Measurements from ENCODE around the gene RNASE12.

Gene RNASE12

DNA sequence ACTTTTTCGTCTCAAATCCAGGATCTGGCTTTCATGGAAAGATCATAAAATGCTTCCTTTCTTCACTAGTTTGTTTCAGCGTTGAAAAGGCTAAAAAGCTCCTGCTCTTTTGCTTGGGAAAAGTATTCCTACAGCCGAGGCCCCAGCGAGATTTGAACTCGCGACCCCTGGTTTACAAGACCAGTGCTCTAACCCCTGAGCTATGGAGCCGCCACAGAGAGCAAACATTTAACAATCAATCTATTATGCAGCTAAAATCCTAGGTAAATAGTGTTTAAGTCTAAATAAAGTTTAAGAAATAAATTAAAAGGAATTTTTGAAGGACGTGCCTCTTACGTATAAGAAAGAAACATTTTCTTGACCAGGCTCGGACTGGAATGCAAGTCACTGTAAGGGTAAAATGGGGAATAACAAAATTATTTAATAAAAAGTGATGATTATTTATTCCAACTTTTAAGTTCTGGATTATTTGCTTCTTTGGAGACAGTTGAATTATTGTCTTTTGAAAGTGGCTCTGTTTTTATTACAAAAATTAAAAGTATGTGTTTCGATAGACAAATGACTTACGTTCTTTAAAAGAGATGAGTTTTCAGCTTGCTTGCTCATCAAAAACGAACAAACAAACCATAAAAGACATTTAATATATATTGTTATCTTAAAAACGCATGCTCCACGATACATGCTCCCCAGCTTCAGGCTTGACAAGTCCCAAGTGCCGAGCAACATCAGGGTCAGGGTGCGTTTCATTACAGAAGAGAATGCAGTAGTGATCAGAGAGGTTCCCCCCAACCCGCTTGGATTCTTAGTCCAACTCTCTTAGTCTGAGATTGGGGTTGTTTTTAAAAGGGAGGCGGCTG, 40.1 kb upstream of the RNASE12 start (continued):
- peak; percentile 30; the same call in 1 of the 2 replicates for TF ChIP-seq ZBTB44 (tag by site-specific recombination; IDR thresholded peaks at IDR 0.05)
- 0 out of 2 replicates have a peak, but pooled peaks have one; percentile 27 for TF ChIP-seq SALL2 (tag by site-specific recombination; IDR thresholded peaks at IDR 0.05; ENCODE audit: borderline replicate concordance)
- no peak for TF ChIP-seq GLIS1 (tag by site-specific recombination; IDR thresholded peaks at IDR 0.05)

DNA sequence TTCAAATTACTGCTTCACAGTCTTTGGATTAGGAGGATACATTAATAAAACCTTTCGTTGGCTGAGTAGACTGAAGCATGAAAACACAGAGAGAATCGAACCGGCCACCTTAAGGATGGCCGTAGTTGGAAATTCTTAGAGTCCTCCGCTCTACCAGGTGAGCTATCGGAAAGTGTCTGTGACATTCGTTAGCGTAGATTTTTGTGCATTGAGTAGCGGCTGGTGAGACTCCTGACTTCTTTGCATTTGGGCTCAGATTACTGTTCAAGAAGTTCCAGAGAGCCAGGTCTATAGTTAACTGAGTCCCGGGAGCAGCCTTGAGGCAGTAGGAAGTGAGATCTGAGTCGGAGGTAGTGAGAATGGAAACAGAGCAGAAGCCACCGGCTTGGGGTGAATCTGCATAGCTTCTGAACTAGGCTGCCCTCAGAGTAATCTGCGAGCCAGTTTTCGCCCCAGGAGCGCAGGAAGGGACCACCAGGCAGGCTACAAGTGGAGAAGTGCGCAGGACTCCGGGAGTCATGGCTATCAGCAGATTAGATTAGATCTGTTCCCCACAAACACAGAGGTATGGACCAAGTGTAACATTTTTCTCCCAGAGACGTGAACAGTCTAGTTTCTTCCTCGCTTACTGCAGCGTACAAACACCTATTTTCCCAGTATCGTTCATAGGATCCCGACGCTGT, 39.3 kb upstream of the RNASE12 start:
- ChIA-PET CTCF (interaction anchor here (0.7 to 2.7 kb wide), 6 partner anchors 17 to 229 kb away, joined by 3 to 22 read pairs (median 3); no protein-coding TSS in a partner anchor), POLR2A (interaction anchor here (0.8 to 3.3 kb wide), 4 partner anchors 17 to 287 kb away, joined by 3 to 40 read pairs (median 7); partner anchors contain the start of genes PARP2 and RNASE4)
- Histone ChIP-seq H3K36me3 (ENCODE audit: control insufficient read depth in 2 of 2, insufficient read depth in 1 of 2, low read length in 2 of 2) (no peaks in the 10 kb centered on the region), H3K4me1 (ENCODE audit: control insufficient read depth, insufficient read depth, low read length) (no peaks in the 10 kb centered on the region), H3K27ac (ENCODE audit: extremely low read depth, low read depth, low read length) (peak overlapping the region; percentile 44), H3K9me3 (ENCODE audit: control insufficient read depth, insufficient read depth, low read depth, low read length) (no peaks in the 10 kb centered on the region), H3K4me3 (ENCODE audit: low read depth, low read length) (peak overlapping the region; percentile 65)
- TF ChIP-seq KLF17 (tag by site-specific recombination; IDR thresholded peaks at IDR 0.05) (no peak), MEIS1 (CRISPR knock-in tag; IDR thresholded peaks at IDR 0.05; ENCODE audit: borderline replicate concordance) (no peak), SETDB1 (IDR thresholded peaks at IDR 0.05; ENCODE audit: insufficient read length, low read length) (no peak), ZNF404 (tag by site-specific recombination; IDR thresholded peaks at IDR 0.05) (no peak), ZNF324 (tag by site-specific recombination; IDR thresholded peaks at IDR 0.05) (no peak), KLF8 (tag by site-specific recombination; IDR thresholded peaks at IDR 0.05) (peak; percentile 56; the same call in 1 of the 2 replicates), ZNF837 (tag by site-specific recombination; IDR thresholded peaks at IDR 0.05) (no peak), ZNF785 (tag by site-specific recombination; IDR thresholded peaks at IDR 0.05) (no peak), SP7 (tag by site-specific recombination; IDR thresholded peaks at IDR 0.05) (peak; percentile 45), ZNF423 (tag by site-specific recombination; IDR thresholded peaks at IDR 0.05) (no peak), ATF2 (tag by site-specific recombination; IDR thresholded peaks at IDR 0.05; ENCODE audit: low read depth) (no peak), PRDM6 (tag by site-specific recombination; IDR thresholded peaks at IDR 0.05) (no peak), ZNF549 (tag by site-specific recombination; IDR thresholded peaks at IDR 0.05) (no peak), ZNF843 (tag by site-specific recombination; IDR thresholded peaks at IDR 0.05) (no peak), SALL2 (tag by site-specific recombination; IDR thresholded peaks at IDR 0.05; ENCODE audit: borderline replicate concordance) (no peak), ZNF174 (tag by site-specific recombination; IDR thresholded peaks at IDR 0.05) (no peak), ZNF768 (tag by site-specific recombination; IDR thresholded peaks at IDR 0.05) (no peak), ZSCAN30 (tag by site-specific recombination; IDR thresholded peaks at IDR 0.05) (peak; percentile 72), ZXDB (tag by site-specific recombination; IDR thresholded peaks at IDR 0.05) (peak; percentile 55), OVOL3 (tag by site-specific recombination; IDR thresholded peaks at IDR 0.05) (no peak), ZNF555 (tag by site-specific recombination; conservative IDR thresholded peaks at IDR 0.05) (no peak), ZNF707 (tag by site-specific recombination; IDR thresholded peaks at IDR 0.05) (no peak), KLF16 (tag by site-specific recombination; IDR thresholded peaks at IDR 0.05) (no peak), ZBTB17 (tag by site-specific recombination; IDR thresholded peaks at IDR 0.05) (peak; percentile 93), ZNF138 (tag by site-specific recombination; IDR thresholded peaks at IDR 0.05; ENCODE audit: borderline replicate concordance) (no peak)

All from HEK293 (cell line).